Activated naive CD8-positive, alpha-beta T cell treated with anti-CD3 and anti-CD28 coated beads, Interleukin-2, amount 50 U/mL, for 24 hours (primary cell): ENCODE results near the gene LUZP2.
"Not testable (repeated sequence)": the region's sequence is repeated elsewhere in the genome, so short reads cannot be mapped to it uniquely, and the experiment has no call there.

ENCODE experiments used
- ATAC-seq: fragments of 150-1000 bp; cut with Tn5 transposase; one replicate; pipeline ENCODE4 v1.10.0; 2021
- DNase-seq: peaks from one replicate; pipeline ENCODE4 v3.0.0; 2021
- H3K27ac Mint-ChIP-seq: one replicate; pipeline ENCODE4 v1.8.0; 2021; ENCODE audit warnings: mild to moderate bottlenecking, mixed read lengths
- H3K27me3 Mint-ChIP-seq: one replicate; pipeline ENCODE4 v1.8.0; 2021; ENCODE audit warnings: mixed read lengths
- H3K36me3 Mint-ChIP-seq: one replicate; pipeline ENCODE4 v1.8.0; 2021; ENCODE audit warnings: low read depth, mixed read lengths
- H3K4me1 Mint-ChIP-seq: one replicate; pipeline ENCODE4 v1.8.0; 2021; ENCODE audit warnings: mixed read lengths
- H3K4me3 Mint-ChIP-seq: one replicate; pipeline ENCODE4 v1.8.0; 2021; ENCODE audit warnings: mild to moderate bottlenecking, moderate library complexity, mixed read lengths
- H3K9me3 Mint-ChIP-seq: one replicate; pipeline ENCODE4 v1.8.0; 2021; ENCODE audit warnings: mixed read lengths

Gene LUZP2

DNA sequence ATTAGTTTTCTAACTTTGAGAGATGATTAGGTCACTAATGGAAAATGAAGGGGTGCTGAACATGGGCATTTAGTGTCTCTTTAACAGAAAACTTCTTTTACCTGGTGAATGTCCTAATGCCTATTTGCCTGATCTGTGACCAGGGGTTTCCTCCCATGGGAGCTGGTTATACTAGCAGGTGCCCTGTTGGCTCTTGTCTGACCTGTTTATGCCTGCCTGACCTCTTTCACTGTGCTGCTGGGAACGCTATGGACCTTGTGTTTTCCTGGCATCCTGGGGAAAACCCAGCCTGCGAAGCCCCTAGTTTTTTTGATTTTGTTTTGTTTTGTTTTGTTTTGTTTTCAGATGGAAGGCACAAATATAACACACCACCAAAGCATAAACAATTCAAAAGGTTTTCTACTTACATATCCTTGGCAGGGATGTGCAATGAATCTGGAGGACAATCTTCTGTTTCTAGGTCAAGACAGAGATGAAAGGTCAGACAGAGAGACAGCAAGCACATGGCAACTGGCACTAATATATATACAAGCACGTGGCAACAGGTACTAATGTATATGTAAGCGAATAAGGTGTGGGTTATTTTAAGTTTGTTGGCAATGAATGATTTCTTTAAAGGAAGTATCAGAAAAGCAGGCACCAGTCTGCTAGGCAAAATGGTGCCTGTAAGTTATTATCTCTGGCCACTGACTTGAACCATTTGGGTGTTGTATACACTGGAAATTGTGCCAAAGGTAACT, 390.2 kb downstream of the LUZP2 start:
- H3K4me3 Mint-ChIP-seq = no peak overlapping the region
- DNase-seq = no peak

DNA sequence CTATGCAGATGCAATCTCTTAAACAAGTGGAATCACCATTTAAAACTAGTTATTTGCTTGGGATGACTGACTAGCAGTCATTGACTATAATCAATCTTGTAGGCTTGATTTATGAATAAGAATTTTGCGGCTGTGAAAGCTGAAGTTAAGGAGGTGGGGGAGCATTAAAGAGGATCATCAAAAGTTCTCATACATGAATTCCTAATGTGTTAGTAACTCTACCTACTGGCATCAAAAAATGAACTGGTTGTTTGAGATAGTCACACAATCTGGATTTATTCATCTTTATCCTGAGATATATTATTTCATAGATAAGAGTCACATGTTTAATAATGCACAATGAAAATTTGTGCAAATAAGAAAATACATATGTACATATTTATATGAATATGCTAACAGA, 393.6 kb downstream of the LUZP2 start:
- H3K36me3 Mint-ChIP-seq = no peaks in the 10 kb centered on the region
- H3K9me3 Mint-ChIP-seq = no peaks in the 10 kb centered on the region
- no peak overlapping the region for H3K27ac Mint-ChIP-seq
- H3K4me1 Mint-ChIP-seq = no peaks in the 10 kb centered on the region
- ATAC-seq = no peak
- H3K27me3 Mint-ChIP-seq = no peaks in the 10 kb centered on the region
- no peak overlapping the region for H3K4me3 Mint-ChIP-seq
- DNase-seq = no peak

More for the DNA sequence above, 390.2 kb downstream of the LUZP2 start:
- H3K4me1 Mint-ChIP-seq = no peaks in the 10 kb centered on the region
- no peaks in the 10 kb centered on the region for H3K27me3 Mint-ChIP-seq
- ATAC-seq = no peak
- H3K9me3 Mint-ChIP-seq = peaks cover 4% of the 10 kb centered on the region
- no peaks in the 10 kb centered on the region for H3K36me3 Mint-ChIP-seq
- H3K27ac Mint-ChIP-seq = no peak overlapping the region

DNA sequence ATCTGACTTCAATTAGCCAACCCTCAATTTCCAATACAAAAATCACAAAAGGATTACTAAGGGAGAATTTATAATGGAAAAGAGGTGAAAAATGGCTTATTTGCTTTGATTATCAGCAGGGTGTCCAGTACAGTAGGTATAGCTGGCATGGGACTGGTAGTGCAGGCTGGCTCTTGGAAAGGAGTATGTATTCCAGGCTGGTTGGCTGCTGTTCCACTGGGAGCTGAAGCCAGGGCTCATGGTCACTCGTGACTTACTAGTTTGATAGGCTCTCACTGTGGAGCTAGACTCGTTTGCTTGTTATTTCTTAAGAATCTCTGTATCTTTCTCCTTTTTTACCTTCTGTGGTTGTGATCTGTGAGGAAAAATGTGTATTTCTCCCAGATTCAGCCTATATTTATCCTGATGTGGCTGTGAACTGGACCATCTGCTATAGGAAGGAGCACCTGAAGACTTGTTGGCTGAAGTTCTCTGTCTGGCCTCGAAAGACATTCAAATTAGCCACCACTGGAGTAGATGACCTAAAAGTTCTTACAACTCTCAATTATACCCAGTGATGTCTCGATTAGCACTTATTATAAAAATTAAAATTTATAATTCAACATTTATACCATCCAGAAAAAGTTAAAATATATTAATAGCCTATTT, 395.1 kb downstream of the LUZP2 start:
- not testable (repeated sequence) for H3K36me3 Mint-ChIP-seq, ATAC-seq, H3K27me3 Mint-ChIP-seq, H3K4me3 Mint-ChIP-seq, DNase-seq, H3K27ac Mint-ChIP-seq, H3K4me1 Mint-ChIP-seq, H3K9me3 Mint-ChIP-seq

DNA sequence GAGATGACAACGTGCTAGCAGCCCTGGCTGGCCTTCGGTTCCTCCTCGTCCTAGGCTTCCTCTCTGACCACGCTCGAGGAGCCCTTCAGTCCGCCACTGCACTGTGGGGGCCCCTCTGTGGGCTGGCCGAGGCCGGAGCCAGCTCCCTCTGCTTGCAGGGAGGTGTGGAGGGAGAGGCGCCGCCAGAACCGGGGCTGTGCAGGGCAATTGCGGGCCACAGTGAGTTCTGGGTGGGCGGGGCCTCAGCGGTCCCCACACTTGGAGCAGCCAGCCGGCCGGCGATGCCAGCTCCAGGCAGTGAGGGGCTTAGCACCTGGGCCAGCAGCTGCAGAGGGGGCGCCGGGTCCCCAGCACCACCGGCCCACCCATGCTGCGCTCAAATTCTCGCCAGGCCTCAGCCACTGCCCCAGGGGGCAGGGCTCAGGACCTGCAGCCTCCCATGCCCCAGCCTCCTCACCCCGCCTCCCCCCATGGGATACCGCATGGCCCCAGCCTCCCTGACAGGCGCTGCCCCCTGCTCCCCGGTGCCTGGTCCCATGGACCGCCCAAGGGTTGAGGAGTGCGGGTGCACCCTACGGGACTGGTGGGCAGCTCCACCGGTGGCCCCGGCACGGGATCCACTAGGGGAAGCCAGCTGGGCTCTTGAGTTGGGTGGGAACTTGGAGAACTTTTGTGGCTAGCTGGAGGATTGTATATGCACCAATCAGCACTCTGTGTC, 399.4 kb downstream of the LUZP2 start:
- Mint-ChIP-seq H3K27me3 (no peaks in the 10 kb centered on the region), H3K4me1 (no peaks in the 10 kb centered on the region), H3K9me3 (no peaks in the 10 kb centered on the region), H3K27ac (no peak overlapping the region), H3K4me3 (no peak overlapping the region), H3K36me3 (no peaks in the 10 kb centered on the region)
- no peak for DNase-seq
- no peak for ATAC-seq

DNA sequence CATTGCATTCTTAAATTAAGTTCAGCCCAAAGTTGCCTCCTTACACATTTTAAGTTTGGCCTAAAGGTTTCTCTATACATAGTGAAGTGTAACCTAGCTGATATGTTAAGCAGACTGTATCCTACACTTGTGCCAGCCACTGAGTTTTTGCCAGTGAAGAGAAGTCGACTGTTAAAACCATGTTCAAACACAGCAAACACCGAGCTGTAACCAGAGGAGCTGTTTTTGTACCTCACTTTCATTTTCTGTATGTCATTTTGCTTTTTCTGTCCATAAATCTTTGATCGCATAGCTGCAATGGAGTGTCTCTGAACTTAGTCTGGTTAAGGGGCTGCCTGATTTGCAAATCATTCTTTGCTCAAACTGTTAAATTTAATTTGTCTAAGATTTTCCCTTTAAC, 403.7 kb downstream of the LUZP2 start:
- no peak overlapping the region for H3K27ac Mint-ChIP-seq
- ATAC-seq (no peak), DNase-seq (no peak)
- no peak overlapping the region for H3K4me3 Mint-ChIP-seq
- no peaks in the 10 kb centered on the region for H3K4me1 Mint-ChIP-seq
- H3K27me3 Mint-ChIP-seq = no peaks in the 10 kb centered on the region
- H3K36me3 Mint-ChIP-seq = no peaks in the 10 kb centered on the region
- no peaks in the 10 kb centered on the region for H3K9me3 Mint-ChIP-seq

DNA sequence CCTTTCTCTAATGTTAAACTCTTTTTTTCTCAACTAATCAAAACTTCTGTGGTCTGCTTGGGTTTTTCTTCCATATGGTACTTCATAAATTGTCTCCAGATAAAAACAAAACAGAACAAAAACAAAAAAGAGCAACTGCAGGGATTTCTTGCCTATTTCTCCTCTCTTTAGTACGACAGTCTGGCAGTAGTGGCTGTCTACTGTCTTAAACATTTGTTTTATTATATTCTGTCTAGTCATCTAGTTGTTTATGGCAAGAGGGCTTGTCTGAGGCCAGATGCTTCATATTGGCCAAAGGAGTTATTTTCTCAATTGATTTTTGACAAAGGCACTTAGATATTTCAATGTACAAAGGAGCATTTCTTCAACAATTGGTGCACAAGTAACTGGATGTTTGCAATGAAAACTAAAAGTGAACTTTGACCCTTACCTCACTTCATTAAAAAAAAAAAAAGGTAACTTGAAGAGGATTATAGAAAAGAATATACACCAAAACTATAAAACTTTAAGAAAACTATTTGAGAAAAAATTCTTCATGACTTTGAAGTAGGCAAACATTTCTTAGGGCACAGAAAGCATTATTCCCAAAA, 404.2 kb downstream of the LUZP2 start:
- H3K9me3 Mint-ChIP-seq = peaks cover under 1% of the 10 kb centered on the region
- H3K27ac Mint-ChIP-seq = no peak overlapping the region
- no peak for DNase-seq
- H3K4me3 Mint-ChIP-seq = no peak overlapping the region
- H3K4me1 Mint-ChIP-seq = no peaks in the 10 kb centered on the region
- no peak for ATAC-seq
- no peaks in the 10 kb centered on the region for H3K27me3 Mint-ChIP-seq
- no peaks in the 10 kb centered on the region for H3K36me3 Mint-ChIP-seq

DNA sequence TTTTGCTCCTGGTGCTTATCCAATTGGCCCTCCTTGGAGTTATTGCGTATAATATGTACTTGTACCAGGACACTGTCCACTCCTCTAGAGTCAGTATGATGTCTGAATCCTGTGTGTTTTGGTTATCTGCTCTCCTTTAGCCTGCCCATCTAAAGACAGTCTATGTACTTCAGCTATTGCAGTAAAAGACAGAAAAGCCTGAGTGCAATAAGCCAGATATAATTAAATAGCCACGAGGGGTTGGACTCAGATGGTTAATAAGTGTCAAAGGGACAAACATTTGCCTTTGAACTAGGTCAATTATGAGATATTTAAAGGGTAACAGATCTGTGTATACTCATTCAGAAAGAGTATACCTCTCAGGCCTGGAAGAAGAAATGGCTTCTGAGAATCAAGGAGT, 406.7 kb downstream of the LUZP2 start:
- Mint-ChIP-seq H3K27me3 (no peaks in the 10 kb centered on the region), H3K27ac (no peak overlapping the region), H3K9me3 (peaks cover 7% of the 10 kb centered on the region), H3K4me3 (no peak overlapping the region), H3K4me1 (no peaks in the 10 kb centered on the region), H3K36me3 (no peaks in the 10 kb centered on the region)
- no peak for DNase-seq
- ATAC-seq = no peak

DNA sequence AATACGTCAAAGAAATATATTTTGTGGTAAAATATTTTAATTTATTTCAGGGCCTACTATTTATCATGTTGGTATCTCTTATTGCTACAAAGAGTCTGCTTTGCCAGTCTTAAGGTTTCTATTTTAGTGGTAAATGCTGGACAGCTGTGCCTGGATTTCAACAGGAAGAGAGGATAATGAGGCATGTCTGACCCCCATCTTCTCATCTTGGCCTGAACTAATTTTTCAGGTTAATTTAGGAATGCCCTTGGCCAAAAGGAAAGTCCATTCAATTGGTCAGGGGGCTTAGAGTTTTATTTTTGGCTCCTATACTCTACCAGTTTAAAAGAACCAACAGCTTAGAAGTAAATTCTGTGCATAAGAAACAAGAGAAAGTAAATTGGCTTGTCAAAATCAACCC, 428.2 kb downstream of the LUZP2 start:
- no peak overlapping the region for H3K27ac Mint-ChIP-seq
- ATAC-seq (no peak), DNase-seq (no peak)
- no peaks in the 10 kb centered on the region for H3K27me3 Mint-ChIP-seq
- peaks cover 8% of the 10 kb centered on the region for H3K9me3 Mint-ChIP-seq
- H3K4me1 Mint-ChIP-seq = no peaks in the 10 kb centered on the region
- H3K36me3 Mint-ChIP-seq = no peaks in the 10 kb centered on the region
- H3K4me3 Mint-ChIP-seq = no peak overlapping the region

DNA sequence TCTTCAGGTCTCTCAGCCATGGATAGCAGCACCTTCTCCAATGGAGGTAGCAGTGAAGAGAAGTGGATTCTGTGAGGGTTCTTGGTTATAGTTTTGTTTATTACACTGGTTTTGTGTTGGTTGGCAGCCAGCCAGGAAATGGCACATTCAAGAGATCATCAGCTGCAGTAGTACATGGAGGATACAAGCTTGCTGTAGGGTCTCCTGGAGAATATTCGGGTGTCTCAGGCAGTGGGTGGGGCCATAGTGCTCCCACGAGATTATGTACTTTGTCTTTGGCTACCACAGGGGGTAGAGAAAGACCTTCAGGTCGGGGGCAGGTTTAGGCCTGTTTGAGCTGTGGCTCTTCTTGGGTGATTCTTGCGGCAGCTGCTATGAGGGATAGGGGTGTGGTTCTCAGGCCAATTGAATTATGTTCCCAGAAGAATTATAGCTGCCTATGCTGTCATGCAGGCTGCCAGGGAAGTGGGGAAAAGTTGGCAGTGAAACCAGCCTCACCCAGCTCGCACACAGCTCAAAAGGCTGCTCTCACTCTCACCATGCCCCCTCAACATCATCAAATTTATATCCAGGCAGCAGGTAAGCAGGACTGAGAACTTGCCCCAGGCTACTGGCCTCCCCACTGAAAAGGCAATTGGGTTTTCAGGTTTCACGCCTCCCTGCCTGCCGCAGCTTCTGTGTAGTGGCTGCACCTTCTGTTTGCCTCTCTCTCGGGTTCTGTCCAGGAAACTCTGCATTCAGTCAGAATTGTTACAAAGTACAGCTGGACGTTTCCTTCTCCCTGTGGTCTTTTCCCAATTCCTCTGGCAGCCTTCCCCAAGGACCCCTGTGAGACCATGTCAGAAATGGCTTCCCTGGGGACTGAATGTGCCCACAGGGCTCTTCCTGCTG, 435.5 kb downstream of the LUZP2 start:
- peaks cover 6% of the 10 kb centered on the region for H3K9me3 Mint-ChIP-seq
- no peaks in the 10 kb centered on the region for H3K27me3 Mint-ChIP-seq
- H3K27ac Mint-ChIP-seq = no peak overlapping the region
- DNase-seq (no peak), ATAC-seq (no peak)
- no peak overlapping the region for H3K4me3 Mint-ChIP-seq
- H3K4me1 Mint-ChIP-seq = no peaks in the 10 kb centered on the region
- no peaks in the 10 kb centered on the region for H3K36me3 Mint-ChIP-seq

DNA sequence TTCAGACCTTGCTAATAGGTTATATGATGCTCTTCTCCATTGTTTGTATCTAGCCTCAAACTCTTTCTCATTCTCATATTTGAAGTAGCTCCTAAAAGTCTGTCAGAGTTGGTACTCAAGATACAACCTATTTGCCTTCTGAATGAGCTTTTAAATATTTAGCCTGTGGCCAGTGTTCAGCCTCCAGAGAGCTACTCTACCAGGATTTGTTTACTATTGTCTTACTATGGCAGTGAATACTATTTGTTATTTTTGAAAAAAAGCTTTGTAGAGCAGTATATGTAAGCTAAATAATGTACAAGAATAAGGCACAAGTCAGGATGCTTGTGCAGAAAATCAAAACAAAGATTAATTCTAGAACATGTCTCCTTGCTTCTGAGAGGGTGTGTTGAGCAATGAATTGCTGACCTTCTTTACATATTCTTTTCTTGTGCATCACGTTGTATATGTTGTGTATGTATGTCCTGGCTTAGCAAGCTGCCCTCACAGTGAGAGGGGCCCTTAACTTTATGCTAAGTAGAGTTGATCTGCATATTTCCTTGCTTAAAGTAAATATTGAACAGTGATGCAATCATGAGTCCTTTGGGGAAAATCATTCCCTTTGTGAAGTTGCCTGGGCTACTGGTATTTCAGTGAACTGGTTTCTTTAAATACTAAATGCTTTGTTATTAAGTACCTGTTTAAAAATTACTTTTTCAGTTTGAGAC, 438.0 kb downstream of the LUZP2 start:
- ATAC-seq (no peak), DNase-seq (no peak)
- Mint-ChIP-seq H3K27ac (no peak overlapping the region), H3K4me3 (no peak overlapping the region), H3K4me1 (no peaks in the 10 kb centered on the region), H3K36me3 (no peaks in the 10 kb centered on the region), H3K27me3 (no peaks in the 10 kb centered on the region), H3K9me3 (peaks cover 10% of the 10 kb centered on the region)

DNA sequence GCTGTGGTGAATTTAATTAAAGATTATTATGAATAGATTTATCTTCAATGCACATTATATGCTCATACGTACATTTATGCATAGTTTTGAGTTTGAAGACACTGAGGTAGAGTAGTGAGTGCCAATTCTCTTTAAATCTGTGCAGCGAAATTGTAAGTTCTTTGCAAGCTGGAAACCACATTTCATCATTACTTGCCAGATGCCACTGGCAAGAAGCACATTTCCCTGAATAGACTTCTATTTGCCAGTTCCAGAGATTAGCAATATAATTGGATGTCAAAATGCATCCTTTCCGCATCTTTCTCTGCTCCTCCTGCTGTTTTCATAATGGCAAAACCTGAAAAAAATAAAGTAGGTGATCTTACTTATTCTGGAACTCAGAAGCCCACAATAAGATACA, 448.0 kb downstream of the LUZP2 start:
- no peaks in the 10 kb centered on the region for H3K36me3 Mint-ChIP-seq
- H3K4me1 Mint-ChIP-seq = no peaks in the 10 kb centered on the region
- ATAC-seq (no peak), DNase-seq (no peak)
- H3K4me3 Mint-ChIP-seq = no peak overlapping the region
- H3K27me3 Mint-ChIP-seq = no peaks in the 10 kb centered on the region
- no peak overlapping the region for H3K27ac Mint-ChIP-seq
- peaks cover 5% of the 10 kb centered on the region for H3K9me3 Mint-ChIP-seq

DNA sequence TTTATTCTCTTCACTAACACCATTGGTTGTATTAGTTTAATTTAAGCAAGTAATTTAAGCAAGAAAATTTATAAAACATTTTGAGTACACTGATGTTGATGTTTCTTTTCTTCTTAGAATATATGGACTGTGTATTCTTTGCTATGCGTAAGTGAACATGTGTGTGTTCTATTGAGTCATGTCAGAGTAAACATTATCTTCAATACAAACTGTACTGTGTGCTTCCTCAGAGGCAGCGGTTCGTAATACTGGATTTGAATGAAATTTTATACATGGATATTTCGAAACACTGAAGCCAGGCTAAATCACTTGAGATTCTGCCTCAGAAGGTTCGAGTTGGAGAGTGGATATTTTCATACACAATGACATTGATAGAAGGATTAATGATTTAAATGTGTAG, 452.6 kb downstream of the LUZP2 start:
- Mint-ChIP-seq H3K4me1 (no peaks in the 10 kb centered on the region), H3K27me3 (no peaks in the 10 kb centered on the region), H3K4me3 (no peak overlapping the region), H3K9me3 (peaks cover 6% of the 10 kb centered on the region), H3K27ac (no peak overlapping the region), H3K36me3 (no peaks in the 10 kb centered on the region)
- DNase-seq (no peak), ATAC-seq (no peak)

DNA sequence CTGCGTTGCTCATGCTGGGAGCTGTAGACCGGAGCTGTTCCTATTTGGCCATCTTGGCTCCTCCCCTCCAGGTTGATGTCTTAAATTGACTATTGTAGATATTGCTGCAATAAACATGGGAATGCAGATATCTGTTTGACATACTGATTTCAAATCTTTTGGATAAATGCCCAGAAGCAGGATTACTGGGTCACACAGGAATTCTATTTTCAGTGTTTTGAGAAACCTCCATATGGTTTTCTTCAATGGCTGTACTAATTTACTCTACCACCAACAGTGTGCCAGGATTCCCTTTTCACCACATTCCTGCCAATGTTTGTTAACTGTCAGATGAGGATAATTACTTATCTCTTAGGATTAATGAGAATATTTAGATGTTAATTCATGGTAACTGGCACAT, 467.0 kb downstream of the LUZP2 start:
- peaks cover 1% of the 10 kb centered on the region for H3K36me3 Mint-ChIP-seq

DNA sequence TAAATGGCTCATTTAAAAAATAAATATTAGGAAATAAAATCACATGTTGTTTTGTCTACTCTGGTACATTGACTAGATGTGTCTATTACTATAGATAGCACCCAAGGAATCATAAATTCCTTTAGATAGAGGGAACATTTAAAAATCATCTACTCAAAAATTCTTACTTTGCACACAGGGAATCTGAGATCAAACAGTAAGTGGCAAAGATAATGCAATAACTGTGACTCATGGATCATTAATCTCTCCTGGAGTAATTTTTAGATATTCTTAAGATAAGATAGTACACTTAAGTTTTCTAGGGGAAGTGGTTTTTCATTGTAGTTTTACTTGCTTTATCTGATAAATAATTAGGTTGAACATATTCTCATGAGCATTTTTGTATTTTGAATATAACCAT, 468.9 kb downstream of the LUZP2 start:
- Mint-ChIP-seq H3K27me3 (no peaks in the 10 kb centered on the region), H3K4me1 (no peaks in the 10 kb centered on the region), H3K4me3 (no peak overlapping the region), H3K36me3 (no peaks in the 10 kb centered on the region), H3K9me3 (no peaks in the 10 kb centered on the region), H3K27ac (no peak overlapping the region)
- DNase-seq (no peak), ATAC-seq (no peak)

More for the DNA sequence above, 467.0 kb downstream of the LUZP2 start:
- H3K27me3 Mint-ChIP-seq = no peaks in the 10 kb centered on the region
- DNase-seq (no peak), ATAC-seq (no peak)
- no peak overlapping the region for H3K27ac Mint-ChIP-seq
- H3K9me3 Mint-ChIP-seq = no peaks in the 10 kb centered on the region
- no peak overlapping the region for H3K4me3 Mint-ChIP-seq
- no peaks in the 10 kb centered on the region for H3K4me1 Mint-ChIP-seq
